Left ventricle myocardium inferior (tissue), 1 donor: ENCODE measurements around the gene RALY. TPM values are rescaled to one million over a fixed set of nuclear protein-coding genes. Genes with fewer than 3 reads are reported as not detected.

Experiments used
- DNase-seq: peaks from one replicate; pipeline ENCODE4 v3.0.0-alpha.2; 2020
- H3K27ac ChIP-seq: fragments of 200-600 bp; replicated peaks from 2 replicates; pipeline ENCODE4 v1.8.0; 2021
- H3K27me3 ChIP-seq: fragments of 200-600 bp; 2 replicates; pipeline ENCODE4 v1.8.0; 2021; ENCODE audit warnings: low read depth
- H3K36me3 ChIP-seq: fragments of 200-600 bp; 2 replicates; pipeline ENCODE4 v1.8.0; 2021
- H3K4me1 ChIP-seq: fragments of 200-600 bp; 2 replicates; pipeline ENCODE4 v1.8.0; 2021
- H3K4me3 ChIP-seq: fragments of 200-600 bp; 2 replicates; pipeline ENCODE4 v1.8.0; 2021; ENCODE audit warnings: mild to moderate bottlenecking, moderate library complexity
- H3K9me3 ChIP-seq: fragments of 200-600 bp; replicated peaks from 2 replicates; pipeline ENCODE4 v1.8.0; 2021
- intact Hi-C: fragments of 100-400 bp; cut with micrococcal nuclease; formaldehyde crosslinking; loops from one replicate; pipeline ENCODE4 v1.11.0; 2022
- total RNA-seq: library from RNA; stranded (reverse); fragmentation: NEBNext Ultra II Directional; extraction: Animal tissue kit (Norgen Biotek cat#: 25700); gene quantifications from one replicate; pipeline ENCODE4 v1.2.1, GENCODE V29; 2021
- TF ChIP-seq, protein P1 (sequence below): fragments of 200-600 bp; IDR thresholded peaks from 2 replicates; pipeline ENCODE4 v1.8.0; 2021; ENCODE audit warnings: antibody characterized with exemption, mild to moderate bottlenecking, borderline replicate concordance
- donor health status: DM: no; HTN: yes; CAD: no; lungs with severe emphysema.

The RALY gene
- total RNA-seq, 1 donor from 2014 or later = 107 TPM

DNA sequence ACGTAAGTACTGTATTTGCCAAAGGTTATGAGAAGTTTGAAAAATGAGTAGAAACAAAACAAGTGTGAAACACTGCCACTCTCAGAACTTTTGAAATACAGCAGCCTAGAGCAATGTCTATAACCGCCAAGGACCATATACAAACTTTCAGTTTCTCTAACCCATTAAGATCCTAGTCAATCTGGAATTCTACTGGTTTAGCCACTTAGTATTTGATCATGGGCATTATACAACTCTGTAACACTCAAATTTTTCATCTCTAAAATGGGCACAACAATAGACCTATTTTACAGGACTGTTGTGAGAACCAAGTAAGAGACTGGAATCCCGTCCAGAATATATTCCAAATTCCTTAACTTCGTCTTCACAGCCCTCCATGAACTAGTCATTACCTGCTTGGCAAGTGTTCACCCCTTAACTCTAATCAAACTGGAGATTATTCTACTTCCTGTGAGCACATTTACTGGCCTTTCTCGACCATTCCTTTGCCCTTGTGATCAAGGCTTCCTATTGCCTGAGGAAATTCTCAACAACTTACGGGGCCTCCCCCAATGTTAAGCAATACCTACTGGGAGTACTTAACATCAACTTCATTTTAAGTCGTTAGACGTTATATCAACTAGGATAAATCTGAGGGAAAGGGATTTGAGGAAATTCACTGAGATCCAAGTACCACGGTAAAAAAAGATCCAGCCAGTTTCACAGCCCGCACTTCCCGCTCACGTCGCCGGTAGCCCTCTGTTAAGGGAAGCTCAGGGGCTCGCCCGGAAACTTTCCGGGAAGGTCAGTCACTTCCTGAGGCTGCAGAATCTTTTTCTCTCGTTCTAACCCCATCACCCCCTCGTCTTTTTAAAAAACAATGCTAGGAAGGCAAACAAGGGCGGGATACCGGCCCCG lies 117.3 kb downstream of the RALY start:
- DNase-seq = no peak
- Histone ChIP-seq H3K4me1 (peaks cover 69% of the 10 kb centered on the region), H3K9me3 (no peaks in the 10 kb centered on the region), H3K4me3 (peak overlapping the region; percentile 99), H3K36me3 (peaks cover 10% of the 10 kb centered on the region), H3K27me3 (no peaks in the 10 kb centered on the region), H3K27ac (peak overlapping the region; percentile 98)
- intact Hi-C loops = no loop called here
- TF ChIP-seq, protein P1, sequence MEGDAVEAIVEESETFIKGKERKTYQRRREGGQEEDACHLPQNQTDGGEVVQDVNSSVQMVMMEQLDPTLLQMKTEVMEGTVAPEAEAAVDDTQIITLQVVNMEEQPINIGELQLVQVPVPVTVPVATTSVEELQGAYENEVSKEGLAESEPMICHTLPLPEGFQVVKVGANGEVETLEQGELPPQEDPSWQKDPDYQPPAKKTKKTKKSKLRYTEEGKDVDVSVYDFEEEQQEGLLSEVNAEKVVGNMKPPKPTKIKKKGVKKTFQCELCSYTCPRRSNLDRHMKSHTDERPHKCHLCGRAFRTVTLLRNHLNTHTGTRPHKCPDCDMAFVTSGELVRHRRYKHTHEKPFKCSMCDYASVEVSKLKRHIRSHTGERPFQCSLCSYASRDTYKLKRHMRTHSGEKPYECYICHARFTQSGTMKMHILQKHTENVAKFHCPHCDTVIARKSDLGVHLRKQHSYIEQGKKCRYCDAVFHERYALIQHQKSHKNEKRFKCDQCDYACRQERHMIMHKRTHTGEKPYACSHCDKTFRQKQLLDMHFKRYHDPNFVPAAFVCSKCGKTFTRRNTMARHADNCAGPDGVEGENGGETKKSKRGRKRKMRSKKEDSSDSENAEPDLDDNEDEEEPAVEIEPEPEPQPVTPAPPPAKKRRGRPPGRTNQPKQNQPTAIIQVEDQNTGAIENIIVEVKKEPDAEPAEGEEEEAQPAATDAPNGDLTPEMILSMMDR = no peak

DNA sequence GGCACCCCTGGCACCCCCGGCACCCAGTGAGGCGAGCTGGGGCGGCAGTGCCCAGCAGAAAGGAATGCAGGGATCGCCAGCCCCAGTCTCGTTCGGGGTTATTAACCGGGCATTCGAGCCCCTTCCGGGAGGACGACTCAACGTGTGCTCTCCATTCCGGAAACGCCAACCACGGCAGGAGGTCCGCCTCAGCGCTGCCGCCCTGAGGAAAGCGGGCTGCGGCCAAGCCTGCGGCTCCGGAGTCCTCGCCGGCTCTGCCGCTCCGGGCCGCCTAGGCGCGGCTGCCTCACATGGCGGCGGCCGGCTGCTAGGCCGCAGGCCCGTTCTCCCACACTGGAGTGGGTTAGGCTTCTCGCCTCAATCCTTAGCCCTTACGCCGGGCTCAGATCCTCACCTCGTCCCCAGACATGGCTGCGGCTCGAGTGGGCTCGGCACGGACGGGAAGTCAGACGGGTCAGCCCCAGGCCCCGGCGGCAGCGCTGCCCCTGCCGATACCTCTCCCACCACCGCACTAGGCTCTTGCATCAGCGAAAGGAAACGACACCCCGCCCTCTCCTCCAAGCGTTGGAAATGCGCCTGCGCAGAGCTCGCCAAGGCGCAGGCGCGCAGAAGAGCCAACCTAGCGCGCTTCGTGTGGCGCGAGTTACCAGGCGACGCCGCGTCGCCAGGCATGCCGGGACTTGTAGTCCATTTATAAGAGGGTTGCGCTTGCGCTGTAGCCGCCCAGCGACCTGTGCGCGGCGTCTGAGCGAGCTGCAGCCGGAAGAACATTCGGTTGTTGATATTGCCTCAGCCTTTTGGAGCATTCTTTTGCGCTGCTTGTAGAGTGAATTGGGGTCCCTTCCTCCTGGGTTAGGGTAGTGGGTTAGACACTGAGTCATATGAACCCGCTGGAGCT lies 118.2 kb downstream of the RALY start, which contains the start of gene EIF2S2:
EIF2S2 (minus strand) TSS at position 542 of the 898 bp plus-strand sequence; CDS start at position 409, 133 bp downstream.
- no peaks in the 10 kb centered on the region for H3K27me3 ChIP-seq
- intact Hi-C loops = no loop called here
- peak within 1 kb of the TSS; percentile 99 for H3K4me3 ChIP-seq
- TF ChIP-seq, protein P1 = no peak
- peaks cover 10% of the 10 kb centered on the region for H3K36me3 ChIP-seq
- no peaks in the 10 kb centered on the region for H3K9me3 ChIP-seq
- H3K27ac ChIP-seq = peak within 1 kb of the TSS; percentile 98
- H3K4me1 ChIP-seq = peaks cover 60% of the 10 kb centered on the region
- peak; percentile 95 for DNase-seq

DNA sequence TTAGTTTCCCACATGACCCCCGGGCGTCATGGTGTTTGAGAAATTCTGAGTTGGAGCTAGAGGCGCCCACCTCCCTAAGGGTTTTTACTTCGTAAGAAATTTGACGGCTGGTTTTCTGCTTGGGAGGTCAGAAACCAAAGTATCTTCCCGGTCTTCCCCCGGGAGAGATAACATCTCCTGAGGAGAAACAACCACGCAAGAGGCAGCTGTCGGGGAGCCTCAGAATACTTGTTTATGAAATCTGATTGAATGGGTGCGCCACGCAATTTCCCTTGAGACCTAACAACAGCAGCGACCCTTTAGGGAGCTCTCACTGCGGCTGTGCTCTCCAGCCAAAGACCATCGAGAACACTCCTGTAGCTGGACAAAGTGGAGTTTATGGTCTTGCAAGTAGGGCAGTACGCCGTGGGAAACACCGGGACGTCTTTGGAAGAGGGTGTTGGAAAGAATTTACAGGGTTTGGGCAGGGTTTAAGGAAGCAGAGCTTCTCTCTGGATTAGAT lies 118.9 kb downstream of the RALY start:
- Histone ChIP-seq H3K9me3 (no peaks in the 10 kb centered on the region), H3K4me3 (peak overlapping the region; percentile 99), H3K27me3 (no peaks in the 10 kb centered on the region), H3K27ac (peak overlapping the region; percentile 98), H3K4me1 (peaks cover 53% of the 10 kb centered on the region), H3K36me3 (peaks cover 10% of the 10 kb centered on the region)
- TF ChIP-seq, protein P1 = no peak
- DNase-seq = no peak
- intact Hi-C loops = no loop called here

DNA sequence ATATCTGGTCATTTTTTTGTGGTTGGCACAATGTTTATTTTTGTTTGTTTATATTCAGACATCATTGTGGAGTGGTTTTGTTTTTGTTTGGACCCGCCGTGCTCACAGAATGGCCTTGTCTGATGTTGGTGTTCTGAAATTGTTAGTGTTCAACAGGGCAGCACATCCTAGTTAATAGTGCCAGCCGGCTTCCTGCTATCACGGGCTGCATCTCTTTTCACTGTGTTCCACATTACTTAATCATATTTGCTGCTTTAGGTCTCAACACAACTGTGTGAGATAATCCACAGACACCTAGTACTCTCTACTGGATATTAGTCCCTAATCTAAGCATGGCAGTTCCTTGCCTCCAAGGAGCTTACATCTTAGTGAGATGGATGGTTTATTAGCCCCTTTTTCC lies 121.1 kb downstream of the RALY start:
- H3K27ac ChIP-seq = no peak overlapping the region

More for the DNA sequence above, 121.1 kb downstream of the RALY start:
- DNase-seq = no peak
- H3K4me3 ChIP-seq = no peak overlapping the region
- TF ChIP-seq, protein P1 = no peak
- peaks cover under 1% of the 10 kb centered on the region for H3K36me3 ChIP-seq
- intact Hi-C loops = no loop called here
- H3K27me3 ChIP-seq = no peaks in the 10 kb centered on the region
- H3K9me3 ChIP-seq = no peaks in the 10 kb centered on the region
- peaks cover 31% of the 10 kb centered on the region for H3K4me1 ChIP-seq
